Activated CD4-positive, alpha-beta T cell treated with anti-CD3 and anti-CD28 coated beads, Interleukin-2, amount 10 ng/mL, durations not matched to agents 7 days and 5 days (primary cell): ENCODE data around the gene MRC1. TPM values are rescaled to one million over a fixed set of nuclear protein-coding genes. Genes with fewer than 3 reads are reported as not detected.
A peak's percentile ranks its signal among the peaks of the same experiment; 100 is the strongest.

ENCODE experiments used
- CTCF ChIA-PET: fragments of 350-600 bp; sonication (Branson Sonifier 250); formaldehyde crosslinking; loops from one replicate; lab custom pipeline; 2021; ENCODE audit warnings: antibody characterized with exemption; lab: Charles Lee
- POLR2A ChIA-PET: fragments of 350-600 bp; sonication (Branson Sonifier 250); formaldehyde crosslinking; loops from one replicate; lab custom pipeline; 2021; ENCODE audit warnings: antibody characterized with exemption; lab: Charles Lee
- DNase-seq: peaks from one replicate; pipeline ENCODE4 v3.0.0-alpha.2; 2020
- H3K27ac Mint-ChIP-seq: one replicate; pipeline ENCODE4 v1.8.0; 2021; ENCODE audit warnings: mild to moderate bottlenecking, moderate library complexity, mixed read lengths
- H3K27me3 Mint-ChIP-seq: one replicate; pipeline ENCODE4 v1.8.0; 2021; ENCODE audit warnings: mixed read lengths
- H3K36me3 Mint-ChIP-seq: one replicate; pipeline ENCODE4 v1.8.0; 2021; ENCODE audit warnings: low read depth, mixed read lengths
- H3K4me1 Mint-ChIP-seq: one replicate; pipeline ENCODE4 v1.8.0; 2021; ENCODE audit warnings: mixed read lengths
- H3K4me3 Mint-ChIP-seq: one replicate; pipeline ENCODE4 v1.8.0; 2021; ENCODE audit warnings: mild to moderate bottlenecking, moderate library complexity, mixed read lengths
- H3K9me3 Mint-ChIP-seq: one replicate; pipeline ENCODE4 v1.8.0; 2021; ENCODE audit warnings: mixed read lengths
- total RNA-seq, 2 experiments: library from RNA; stranded (reverse); gene quantifications; one replicate each; pipeline ENCODE4 v1.2.3, GENCODE V29; 2021

MRC1 gene
- total RNA-seq, 2 experiments from 2014 or later: not detected

DNA sequence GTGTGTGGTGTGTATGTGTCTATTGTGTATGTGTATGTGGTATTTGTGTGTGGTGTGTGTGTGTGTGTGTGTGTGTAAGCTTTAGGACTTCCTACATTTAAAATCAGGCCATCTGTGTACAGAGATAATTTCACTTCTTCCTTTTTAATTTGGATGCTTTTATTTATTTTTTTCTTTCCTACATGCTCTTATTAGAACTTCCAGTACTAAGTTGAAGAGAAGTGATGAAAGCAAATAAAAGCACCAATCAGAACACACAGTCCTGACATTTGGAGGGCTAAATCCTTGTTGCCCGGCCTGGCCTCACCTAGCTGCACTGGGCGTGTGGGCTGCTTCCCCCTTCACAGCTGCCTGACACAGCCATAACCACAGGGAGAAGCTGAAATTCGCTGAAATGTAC, 3.8 kb upstream of the MRC1 start:
- Mint-ChIP-seq H3K36me3 (no peaks in the 10 kb centered on the region), H3K4me3 (no peak overlapping the region), H3K9me3 (no peaks in the 10 kb centered on the region), H3K27me3 (peaks cover 9% of the 10 kb centered on the region), H3K27ac (no peak overlapping the region), H3K4me1 (peaks cover 5% of the 10 kb centered on the region)
- no peak for DNase-seq
- POLR2A ChIA-PET: no interaction called here
- CTCF ChIA-PET: no interaction called here

DNA sequence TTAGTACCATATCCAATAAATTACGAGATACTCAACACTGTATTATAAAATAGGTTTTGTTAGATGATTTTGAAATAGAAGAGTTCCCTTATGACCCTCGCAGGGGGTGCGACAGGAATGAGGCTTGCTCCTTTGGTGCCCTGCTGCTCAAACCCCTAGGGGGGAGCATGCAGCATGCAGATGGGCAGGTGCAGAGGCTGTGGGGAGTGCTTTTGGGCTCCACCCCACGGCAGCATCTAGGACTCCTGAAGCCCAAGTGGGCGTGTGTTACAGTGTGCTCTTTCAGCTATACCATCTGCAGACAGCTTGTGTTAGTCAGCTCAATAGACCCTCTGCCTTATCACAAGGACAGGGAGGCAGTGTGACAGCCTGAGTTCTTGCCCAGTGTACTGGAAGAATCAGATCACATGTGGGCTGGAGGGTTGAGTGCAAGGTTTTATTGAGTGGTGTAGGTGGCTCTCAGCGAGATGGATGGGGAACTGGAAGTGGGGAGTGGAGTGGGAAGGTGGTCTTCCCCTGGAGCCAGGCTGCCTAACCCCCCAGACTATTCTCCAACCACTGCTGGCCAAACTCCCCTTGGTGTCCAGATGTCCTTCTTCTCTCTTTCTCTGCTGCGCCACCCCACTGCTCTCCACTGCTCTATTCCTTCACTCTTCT, 3.1 kb upstream of the MRC1 start:
- Mint-ChIP-seq H3K4me3 (no peak overlapping the region), H3K9me3 (no peaks in the 10 kb centered on the region), H3K4me1 (peaks cover 5% of the 10 kb centered on the region), H3K27me3 (peaks cover 13% of the 10 kb centered on the region), H3K36me3 (no peaks in the 10 kb centered on the region), H3K27ac (no peak overlapping the region)
- ChIA-PET CTCF (no interaction called here), POLR2A (no interaction called here)
- peak; percentile 10 for DNase-seq

DNA sequence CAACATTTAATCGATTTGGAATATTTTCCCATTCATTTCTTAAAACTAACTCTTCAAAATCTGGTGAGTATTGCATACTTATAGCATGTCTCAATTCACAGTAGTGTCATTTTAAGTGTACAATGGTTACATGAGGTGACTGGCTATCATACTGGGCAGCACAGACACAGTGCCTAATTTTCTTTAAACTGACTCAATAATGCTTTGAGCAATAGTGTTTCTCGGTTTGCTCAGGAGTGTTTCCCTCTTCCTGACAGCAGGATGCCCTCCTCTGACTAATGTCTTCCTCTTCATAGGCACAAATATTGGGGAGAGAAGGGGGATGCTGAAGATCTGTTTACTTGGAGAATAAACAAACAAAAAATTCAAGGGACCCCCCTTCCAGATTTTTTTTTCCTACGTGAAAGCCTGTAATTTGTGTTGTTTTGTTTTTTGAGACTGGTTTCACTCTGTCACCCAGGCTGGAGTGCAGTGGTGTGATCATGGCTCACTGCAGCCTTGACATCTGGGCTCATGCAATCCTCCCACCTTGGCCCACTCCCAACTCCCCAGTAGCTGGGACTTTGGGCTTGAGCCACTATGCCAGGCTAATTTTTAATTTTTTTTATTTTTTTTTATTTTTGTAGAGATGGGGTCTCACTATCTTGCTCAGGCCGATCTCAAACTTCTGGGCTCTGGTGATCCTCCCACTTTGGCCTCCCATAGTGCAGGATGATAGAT, 2.2 kb downstream of the MRC1 start:
- Mint-ChIP-seq H3K9me3 (no peaks in the 10 kb centered on the region), H3K36me3 (no peaks in the 10 kb centered on the region), H3K27ac (no peak overlapping the region), H3K4me3 (no peak overlapping the region), H3K4me1 (peaks cover 5% of the 10 kb centered on the region), H3K27me3 (peaks cover 16% of the 10 kb centered on the region)
- DNase-seq: no peak
- ChIA-PET CTCF (no interaction called here), POLR2A (no interaction called here)

DNA sequence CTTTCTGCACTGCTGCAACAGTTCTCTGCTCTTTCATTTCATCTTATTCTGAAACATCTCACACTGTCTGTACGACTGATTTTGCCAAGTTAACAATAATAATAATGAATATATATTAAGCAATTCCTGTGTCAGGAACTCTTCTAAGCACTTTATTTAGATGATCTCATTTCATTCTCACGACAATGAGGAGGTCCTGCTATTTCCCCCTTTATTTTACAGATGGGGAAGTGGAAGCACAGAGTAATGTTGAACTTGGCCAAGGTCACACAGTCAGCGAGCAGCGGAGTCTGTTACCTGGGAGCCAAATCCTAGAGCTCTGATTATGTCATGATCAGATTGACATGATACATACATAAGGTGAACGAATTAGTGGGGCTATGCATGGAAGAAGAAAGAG, 5.8 kb downstream of the MRC1 start:
- peaks cover 16% of the 10 kb centered on the region for H3K27me3 Mint-ChIP-seq
- H3K9me3 Mint-ChIP-seq: no peaks in the 10 kb centered on the region
- no peak for DNase-seq
- no peak overlapping the region for H3K27ac Mint-ChIP-seq
- no peaks in the 10 kb centered on the region for H3K36me3 Mint-ChIP-seq
- CTCF ChIA-PET: interaction anchor here (1.4 kb wide), 1 partner anchor 11 kb away, joined by 4 read pairs; no protein-coding TSS in a partner anchor
- POLR2A ChIA-PET: no interaction called here
- H3K4me3 Mint-ChIP-seq: no peak overlapping the region
- peaks cover 1% of the 10 kb centered on the region for H3K4me1 Mint-ChIP-seq

DNA sequence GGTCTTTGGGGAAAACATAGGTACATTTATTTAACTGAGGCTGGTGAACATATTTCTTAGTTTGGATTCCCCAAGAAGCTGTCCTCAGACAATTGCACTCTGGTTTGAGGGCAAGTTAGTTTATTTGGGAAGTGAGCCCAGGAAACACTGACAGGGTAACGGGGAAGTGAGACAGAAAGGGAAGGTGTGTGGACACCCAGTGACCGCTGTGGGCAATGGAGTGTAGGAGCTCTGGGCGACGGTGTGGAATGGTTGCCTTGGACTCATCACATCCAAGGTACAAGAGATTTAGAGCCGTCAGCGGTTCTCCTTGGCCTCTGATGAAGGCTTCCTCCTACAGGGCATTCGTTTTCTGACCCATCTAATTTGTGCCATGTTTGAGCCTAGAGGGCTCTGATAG, 7.1 kb downstream of the MRC1 start:
- Mint-ChIP-seq H3K36me3 (no peaks in the 10 kb centered on the region), H3K4me3 (no peak overlapping the region), H3K27ac (no peak overlapping the region), H3K9me3 (no peaks in the 10 kb centered on the region), H3K27me3 (peaks cover 7% of the 10 kb centered on the region), H3K4me1 (no peaks in the 10 kb centered on the region)
- POLR2A ChIA-PET: no interaction called here
- DNase-seq: no peak
- CTCF ChIA-PET: no interaction called here

DNA sequence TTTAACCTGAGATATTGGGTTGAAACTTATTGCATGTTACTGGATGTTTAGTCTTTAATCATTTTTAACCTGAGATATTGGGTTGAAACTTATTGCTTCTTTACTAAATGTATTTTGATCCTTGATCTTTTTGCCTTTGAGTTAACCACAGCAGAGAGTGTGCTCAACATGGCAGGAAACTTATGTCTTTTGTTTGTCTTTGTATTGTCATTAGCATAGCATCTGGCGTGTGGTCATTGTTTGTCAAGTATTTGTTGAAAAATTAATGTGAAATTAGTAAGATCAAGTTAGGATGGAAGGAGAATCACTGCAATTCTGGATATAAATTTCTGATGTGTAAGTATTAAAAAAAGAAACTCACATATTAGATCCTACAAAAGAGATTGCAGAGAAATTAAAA, 8.2 kb downstream of the MRC1 start:
- Mint-ChIP-seq H3K36me3 (no peaks in the 10 kb centered on the region), H3K9me3 (no peaks in the 10 kb centered on the region), H3K4me1 (no peaks in the 10 kb centered on the region), H3K27me3 (peaks cover 5% of the 10 kb centered on the region), H3K4me3 (no peak overlapping the region), H3K27ac (no peak overlapping the region)
- ChIA-PET POLR2A (no interaction called here), CTCF (no interaction called here)
- no peak for DNase-seq

DNA sequence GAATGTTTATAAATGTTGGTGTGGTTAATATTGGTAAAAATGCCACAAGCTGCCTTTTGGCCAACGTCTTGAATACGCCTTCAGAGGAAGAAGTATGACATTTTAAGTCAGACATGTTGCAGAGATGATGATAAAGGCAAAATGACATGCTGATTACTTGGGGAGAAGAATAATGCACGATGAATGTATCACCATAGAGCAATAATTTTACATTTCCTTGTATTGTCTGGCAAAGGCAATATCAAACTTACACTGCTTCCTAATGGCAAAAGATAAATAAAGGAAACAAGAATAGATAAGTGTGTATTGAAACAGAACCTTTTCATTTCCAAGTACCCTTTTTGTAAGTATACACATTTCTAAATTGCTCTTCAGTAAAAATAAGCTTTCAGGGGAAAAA, 8.6 kb downstream of the MRC1 start:
- Mint-ChIP-seq H3K4me3 (no peak overlapping the region), H3K27me3 (peaks cover 5% of the 10 kb centered on the region), H3K4me1 (no peaks in the 10 kb centered on the region), H3K9me3 (no peaks in the 10 kb centered on the region), H3K36me3 (no peaks in the 10 kb centered on the region), H3K27ac (no peak overlapping the region)
- no peak for DNase-seq
- ChIA-PET CTCF (no interaction called here), POLR2A (no interaction called here)

DNA sequence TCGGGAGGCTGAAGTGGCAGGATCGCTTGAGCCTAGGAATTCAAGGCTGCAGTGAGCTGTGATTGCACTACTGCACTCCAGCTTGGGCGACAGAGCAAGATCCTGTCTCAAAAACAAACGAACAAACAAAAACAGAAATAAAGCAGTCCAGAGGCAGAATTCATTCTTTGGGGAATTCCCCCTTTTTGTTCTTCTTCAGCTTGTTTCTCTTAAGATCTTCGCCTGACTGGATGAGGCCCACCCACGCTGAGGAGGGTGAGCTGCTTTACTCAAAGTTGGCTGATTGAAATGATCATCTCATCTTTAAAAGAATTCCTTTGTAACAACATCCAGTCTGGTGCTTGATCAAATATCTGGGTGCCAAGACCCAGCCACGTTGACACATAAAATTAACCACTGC, 10.7 kb downstream of the MRC1 start:
- ChIA-PET CTCF (no interaction called here), POLR2A (no interaction called here)
- Mint-ChIP-seq H3K36me3 (no peaks in the 10 kb centered on the region), H3K27ac (no peak overlapping the region), H3K4me1 (no peaks in the 10 kb centered on the region), H3K9me3 (no peaks in the 10 kb centered on the region), H3K4me3 (no peak overlapping the region), H3K27me3 (peaks cover 5% of the 10 kb centered on the region)
- DNase-seq: no peak

DNA sequence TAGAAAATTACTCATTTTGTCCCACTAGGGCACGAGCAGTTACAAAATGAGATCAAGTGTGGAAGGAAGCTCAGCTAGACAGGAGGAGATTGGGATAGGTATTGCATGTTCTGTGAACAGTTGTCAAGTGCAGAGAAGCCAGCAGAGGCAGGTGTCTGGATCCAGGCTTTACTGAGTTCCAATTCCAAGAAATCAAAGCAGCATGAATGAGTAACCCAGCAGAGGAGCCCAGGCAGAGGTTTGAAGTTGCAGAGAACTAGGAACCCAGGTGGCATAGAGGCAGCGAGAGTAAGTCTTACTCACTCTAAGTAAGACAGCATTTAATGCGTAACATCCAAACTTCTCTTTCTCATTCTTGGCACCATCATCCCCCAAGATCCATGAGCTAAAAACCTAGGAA, 11.8 kb downstream of the MRC1 start:
- ChIA-PET CTCF (no interaction called here), POLR2A (interaction anchor here (0.6 kb wide), 1 partner anchor 1338 kb away, joined by 5 read pairs; no protein-coding TSS in a partner anchor)
- Mint-ChIP-seq H3K9me3 (no peaks in the 10 kb centered on the region), H3K4me3 (no peak overlapping the region), H3K27ac (no peak overlapping the region), H3K4me1 (no peaks in the 10 kb centered on the region), H3K36me3 (no peaks in the 10 kb centered on the region), H3K27me3 (peaks cover 7% of the 10 kb centered on the region)
- no peak for DNase-seq

DNA sequence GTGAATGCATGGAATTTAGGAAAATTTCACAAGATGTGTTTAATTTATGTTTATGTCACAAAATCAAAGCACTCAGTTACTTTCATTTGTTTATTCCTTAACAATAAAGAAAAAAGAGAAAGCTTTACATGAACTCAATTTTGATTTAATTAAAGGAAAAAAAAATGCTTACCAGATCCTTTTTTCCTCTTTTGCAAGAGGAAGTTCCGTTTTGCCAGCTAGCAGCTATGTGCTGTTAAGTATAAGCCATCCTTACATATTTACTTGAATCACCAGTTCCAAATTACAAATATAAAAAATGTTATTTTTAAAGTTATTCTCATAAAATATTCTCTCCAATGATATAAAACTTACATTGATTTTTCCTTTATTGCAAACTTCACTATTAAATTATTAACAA, 12.7 kb downstream of the MRC1 start:
- Mint-ChIP-seq H3K4me1 (no peaks in the 10 kb centered on the region), H3K27ac (no peak overlapping the region), H3K27me3 (peaks cover 7% of the 10 kb centered on the region), H3K9me3 (no peaks in the 10 kb centered on the region), H3K4me3 (no peak overlapping the region), H3K36me3 (no peaks in the 10 kb centered on the region)
- ChIA-PET CTCF (interaction anchor here (0.6 to 0.9 kb wide), 2 partner anchors 17 to 226 kb away, joined by 3 to 5 read pairs; no protein-coding TSS in a partner anchor), POLR2A (no interaction called here)
- DNase-seq: no peak

DNA sequence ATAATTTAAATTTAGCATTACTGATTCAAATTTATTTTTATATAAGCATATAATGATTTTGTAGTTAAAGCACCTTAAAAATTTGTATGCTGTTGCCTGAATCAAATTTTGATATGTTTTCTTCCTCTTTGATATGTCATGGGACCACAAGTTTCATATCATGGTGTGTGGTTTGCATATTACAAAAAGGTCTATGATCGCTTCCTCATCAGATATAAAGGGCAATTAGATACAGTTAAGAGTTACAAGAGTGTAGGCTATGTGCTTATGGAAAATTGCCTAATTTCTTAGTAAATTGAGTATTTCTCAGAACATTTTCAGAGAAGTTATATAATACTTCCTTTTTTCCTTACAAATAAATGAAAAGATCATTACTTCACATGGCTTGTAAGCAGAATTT, 22.2 kb downstream of the MRC1 start:
- Mint-ChIP-seq H3K27me3 (peaks cover 4% of the 10 kb centered on the region), H3K36me3 (no peaks in the 10 kb centered on the region), H3K27ac (no peak overlapping the region), H3K9me3 (no peaks in the 10 kb centered on the region), H3K4me1 (no peaks in the 10 kb centered on the region), H3K4me3 (no peak overlapping the region)
- ChIA-PET CTCF (no interaction called here), POLR2A (no interaction called here)
- DNase-seq: no peak

DNA sequence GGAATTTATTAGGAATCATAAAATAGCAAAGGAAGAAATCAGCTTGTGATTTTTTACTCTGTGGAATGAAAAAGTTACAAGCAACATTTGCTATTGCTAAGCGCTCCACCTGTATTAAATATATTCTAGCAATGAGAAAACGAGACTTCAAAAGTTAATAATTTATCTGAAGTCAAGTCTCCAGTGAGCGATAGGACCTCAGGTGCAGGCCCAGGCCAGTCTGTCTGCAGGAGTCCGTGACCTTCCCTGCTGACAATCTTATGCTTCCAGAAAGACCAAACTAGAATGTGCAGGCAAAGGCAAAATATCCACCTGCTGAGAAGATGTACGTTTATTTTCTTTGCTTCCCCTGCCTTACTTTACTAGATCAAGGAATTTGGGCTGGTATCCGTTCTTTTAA, 22.7 kb downstream of the MRC1 start:
- POLR2A ChIA-PET: no interaction called here
- H3K4me3 Mint-ChIP-seq: no peak overlapping the region
- no peak overlapping the region for H3K27ac Mint-ChIP-seq
- H3K36me3 Mint-ChIP-seq: no peaks in the 10 kb centered on the region
- no peaks in the 10 kb centered on the region for H3K4me1 Mint-ChIP-seq
- H3K27me3 Mint-ChIP-seq: peaks cover 4% of the 10 kb centered on the region
- no peaks in the 10 kb centered on the region for H3K9me3 Mint-ChIP-seq
- CTCF ChIA-PET: no interaction called here
- no peak for DNase-seq

DNA sequence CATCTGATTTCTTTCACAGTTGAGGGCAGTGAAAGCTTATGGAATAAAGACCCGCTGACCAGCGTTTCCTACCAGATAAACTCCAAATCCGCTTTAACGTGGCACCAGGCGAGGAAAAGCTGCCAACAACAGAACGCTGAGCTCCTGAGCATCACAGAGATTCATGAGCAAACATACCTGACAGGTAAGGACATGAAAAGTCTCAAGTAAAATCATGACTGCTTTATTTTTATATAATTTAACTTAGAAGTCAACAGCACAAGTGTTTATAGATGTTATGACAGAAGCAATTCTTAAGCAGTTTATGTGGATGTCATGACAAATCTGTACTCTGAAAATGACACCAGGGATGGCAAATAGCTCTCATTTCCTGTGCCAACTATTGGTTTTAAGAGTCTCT, 24.5 kb downstream of the MRC1 start:
- H3K27ac Mint-ChIP-seq: no peak overlapping the region
- no peaks in the 10 kb centered on the region for H3K9me3 Mint-ChIP-seq
- ChIA-PET CTCF (no interaction called here), POLR2A (no interaction called here)
- DNase-seq: no peak
- no peaks in the 10 kb centered on the region for H3K4me1 Mint-ChIP-seq
- H3K27me3 Mint-ChIP-seq: peaks cover 8% of the 10 kb centered on the region
- H3K36me3 Mint-ChIP-seq: no peaks in the 10 kb centered on the region
- H3K4me3 Mint-ChIP-seq: no peak overlapping the region
